Stimulated activated CD8-positive, alpha-beta memory T cell treated with anti-CD3 and anti-CD28 coated beads, Interleukin-15, amount 100 ng/mL, for 4 hours (primary cell): ENCODE measurements around the gene CYYR1.
"Not testable (repeated sequence)": the region's sequence is repeated elsewhere in the genome, so short reads cannot be mapped to it uniquely, and the experiment has no call there.

Experiments used
- DNase-seq, 2 donors: peaks; one replicate each; pipeline ENCODE4 v3.0.0-alpha.2; 2020; ENCODE audit warnings: low read depth in 2 of 2

Gene CYYR1

DNA sequence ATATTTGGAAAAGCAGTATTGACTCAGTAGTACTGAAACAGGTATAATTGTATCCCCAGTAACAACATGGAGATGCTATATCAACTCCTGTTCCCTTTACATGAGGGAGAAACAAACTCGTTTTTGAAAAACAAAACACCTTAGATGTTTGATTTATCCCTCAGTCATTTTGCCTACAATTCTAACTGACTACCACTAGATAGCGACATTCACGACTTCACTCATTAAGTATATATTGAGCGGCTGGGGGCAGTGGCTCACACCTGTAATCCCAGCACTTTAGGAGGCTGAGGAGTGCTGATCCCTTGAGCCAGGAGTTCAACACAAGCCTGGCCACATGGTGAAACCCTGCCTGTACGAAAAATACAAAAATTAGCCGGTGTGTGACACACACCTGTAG, 83.3 kb downstream of the CYYR1 start:
- DNase-seq: no peak

DNA sequence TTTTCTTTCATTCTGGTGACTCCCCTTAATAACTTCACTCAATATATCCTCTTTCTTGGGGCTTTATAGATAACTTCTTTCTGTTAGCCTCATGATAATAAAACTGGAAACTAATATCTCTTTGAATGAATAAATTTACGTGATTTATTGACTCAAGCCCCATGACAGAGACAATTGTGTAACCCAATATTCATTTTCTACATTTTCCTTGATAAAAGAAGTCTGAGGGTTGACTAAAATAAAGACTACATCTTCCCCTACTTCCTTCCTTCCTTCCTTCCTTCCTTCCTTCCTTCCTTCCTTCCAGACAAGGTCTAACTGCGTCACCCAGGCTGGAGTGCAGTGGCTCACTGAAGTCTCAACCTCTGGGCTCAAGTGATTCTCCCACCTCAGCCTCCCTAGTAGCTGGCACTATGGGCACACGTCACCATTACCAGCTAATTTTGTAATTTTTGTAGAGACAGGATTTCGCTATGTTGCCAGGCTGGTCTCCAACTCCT, 85.1 kb downstream of the CYYR1 start:
- DNase-seq: no peak

DNA sequence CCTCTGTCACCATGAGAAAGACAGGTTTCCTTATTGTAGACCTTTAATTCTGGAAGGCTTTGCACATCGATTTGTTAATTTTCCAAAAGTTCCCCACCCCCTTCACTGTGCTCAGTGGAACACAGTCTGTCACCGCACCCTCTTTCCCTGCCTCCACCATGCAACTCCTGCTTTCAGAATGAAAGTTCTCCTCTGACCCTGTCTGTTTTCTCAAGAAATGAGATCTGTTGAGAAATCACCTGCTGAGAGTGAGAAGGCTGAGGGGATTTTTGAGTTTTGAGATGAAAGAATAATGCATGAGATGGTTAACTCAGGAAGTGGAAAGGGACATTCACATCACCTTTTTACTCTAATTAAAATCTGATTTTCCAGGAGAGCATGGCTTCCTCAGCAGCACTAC, 99.6 kb downstream of the CYYR1 start:
- DNase-seq: no peak

DNA sequence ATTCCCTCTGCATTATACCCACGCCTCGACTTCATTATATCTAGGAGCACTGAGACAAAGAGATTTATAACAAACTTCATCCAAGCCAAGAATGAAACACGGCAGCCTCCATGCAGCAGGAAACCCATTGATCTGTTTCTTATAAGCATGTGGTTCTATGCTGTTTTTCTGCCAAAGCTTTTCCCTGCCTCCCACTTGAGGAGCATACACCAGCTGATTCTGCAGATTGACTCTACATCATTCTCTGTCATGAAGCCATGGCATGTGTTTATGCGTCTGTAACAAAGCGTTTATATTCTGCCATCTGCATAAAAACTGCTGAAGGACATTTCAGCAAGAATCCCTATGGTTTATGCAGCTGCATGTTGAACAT, 102.0 kb downstream of the CYYR1 start:
- no peak for DNase-seq

DNA sequence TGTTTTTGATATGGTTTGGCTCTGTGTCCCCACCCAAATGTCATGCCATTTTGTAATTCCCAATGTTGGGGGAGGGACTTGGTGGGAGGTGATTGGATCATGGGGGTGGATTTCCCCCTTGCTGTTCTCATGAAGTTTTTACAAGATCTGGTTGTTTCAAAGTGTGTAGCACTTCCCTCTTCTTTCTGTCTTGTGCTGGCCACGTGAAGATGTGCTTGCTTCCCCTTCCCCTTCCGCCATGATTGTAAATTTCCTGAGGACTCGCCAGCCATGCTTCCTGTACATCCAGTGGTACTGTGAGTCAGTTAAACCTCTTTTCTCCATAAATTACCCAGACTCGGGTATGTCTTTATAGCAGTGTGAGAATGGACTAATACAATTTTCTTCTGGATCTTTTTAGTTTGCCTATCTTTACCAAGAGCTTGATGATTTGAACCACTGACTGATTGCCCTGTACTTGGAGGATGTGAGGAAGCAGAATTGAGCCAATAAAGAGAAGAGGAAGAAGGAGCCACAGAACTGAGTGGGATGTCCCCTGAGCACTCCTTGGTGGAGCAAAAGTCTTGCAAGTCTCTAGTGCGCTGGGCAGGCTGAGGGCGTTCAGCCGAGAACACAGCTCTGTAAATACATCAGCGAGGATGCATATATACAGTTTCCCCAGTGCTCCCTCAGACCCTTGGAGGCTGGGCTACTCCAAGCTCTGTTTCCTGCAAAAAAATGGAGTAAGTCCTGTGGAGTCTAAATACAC, 102.6 kb downstream of the CYYR1 start:
- no peak for DNase-seq

DNA sequence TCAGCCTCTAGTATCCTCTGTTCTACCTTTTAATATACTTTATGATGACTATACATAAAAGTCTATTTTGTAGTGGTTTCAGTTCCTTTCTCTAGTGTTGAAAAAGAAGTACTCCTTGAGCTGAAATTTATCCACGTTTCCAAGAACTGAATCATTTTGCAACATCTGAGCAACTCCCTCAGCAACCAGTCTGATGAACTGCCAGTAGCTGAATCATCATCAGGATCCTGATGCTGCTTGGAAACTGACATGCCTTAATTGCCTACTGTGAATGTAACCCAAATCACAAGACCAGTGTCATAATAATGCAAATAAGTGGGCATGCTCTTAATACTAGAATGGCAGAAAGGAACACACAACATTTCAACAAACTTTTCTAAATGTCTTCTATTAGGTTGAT, 103.3 kb downstream of the CYYR1 start:
- DNase-seq: no peak

DNA sequence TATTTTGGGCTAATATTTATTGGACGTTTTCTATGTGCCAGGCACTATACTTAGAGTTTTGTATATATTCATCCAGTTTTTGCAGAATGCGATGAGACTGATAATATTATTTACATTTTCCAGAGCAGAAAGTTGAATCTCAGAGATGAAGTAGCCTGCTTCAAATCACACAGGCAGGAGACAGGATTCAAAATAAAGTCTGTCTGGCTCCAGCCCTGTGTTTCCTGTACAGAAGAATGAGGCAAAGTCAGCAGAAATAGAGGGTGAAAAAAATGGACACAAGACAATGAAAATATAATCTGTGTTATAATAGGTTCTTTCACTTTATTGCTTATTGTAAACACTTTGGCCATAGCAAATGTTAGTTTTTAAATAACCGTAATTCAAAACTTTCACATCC, 107.2 kb downstream of the CYYR1 start:
- DNase-seq: no peak

DNA sequence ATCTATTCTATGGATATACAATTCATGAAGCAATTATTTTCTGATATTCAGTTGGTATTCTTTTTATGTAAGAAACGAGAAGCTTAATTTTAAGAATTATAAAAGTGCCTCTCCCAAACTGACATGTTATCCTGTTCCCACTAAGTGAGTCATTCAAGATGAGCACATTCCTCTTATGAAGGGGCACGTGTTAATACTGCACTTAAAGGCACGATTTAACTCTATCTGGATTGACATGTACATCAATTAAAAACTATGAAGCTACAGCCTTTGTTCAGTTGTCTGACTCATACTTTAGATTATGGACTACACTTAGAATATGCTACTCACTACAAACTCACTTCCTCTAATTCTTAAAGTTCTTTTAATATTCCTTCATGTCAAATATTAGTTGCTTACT, 111.6 kb downstream of the CYYR1 start:
- no peak for DNase-seq

DNA sequence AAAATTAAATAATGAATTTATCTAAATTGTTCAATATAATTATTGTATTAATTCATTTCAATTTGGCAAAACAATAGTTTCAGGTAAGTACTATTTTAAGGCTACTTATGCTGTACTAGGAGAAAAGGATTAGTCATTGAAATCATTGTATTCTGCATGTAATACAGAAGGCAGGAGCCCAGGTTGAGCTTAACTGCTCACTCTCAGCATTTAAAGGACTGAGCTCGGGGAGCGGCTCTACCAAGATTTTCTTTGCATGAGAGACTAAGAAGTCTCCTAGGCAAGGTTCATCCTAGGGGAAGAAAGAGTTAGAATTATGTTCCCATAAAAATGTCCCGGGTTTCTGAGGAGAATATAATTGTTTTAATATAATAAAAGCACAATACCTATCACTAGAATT, 112.5 kb downstream of the CYYR1 start:
- no peak for DNase-seq

DNA sequence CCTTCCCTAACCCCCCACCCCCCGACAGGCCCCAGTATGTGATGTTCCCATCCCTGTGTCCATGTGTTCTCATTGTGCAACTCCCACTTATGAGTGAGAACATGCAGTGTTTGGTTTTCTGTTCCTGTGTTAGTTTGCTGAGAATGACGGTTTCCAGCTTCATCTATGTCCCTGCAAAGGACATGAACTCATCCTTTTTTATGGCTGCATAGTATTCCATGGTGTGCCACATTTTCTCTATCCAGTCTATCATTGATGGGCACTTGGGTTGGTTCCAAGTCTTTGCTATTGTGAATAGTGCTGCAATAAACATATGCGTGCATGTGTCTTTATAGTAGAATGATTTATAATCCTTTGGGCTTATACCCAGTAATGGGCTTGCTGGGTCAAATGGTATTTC, 114.2 kb downstream of the CYYR1 start:
- not testable (repeated sequence) for DNase-seq

DNA sequence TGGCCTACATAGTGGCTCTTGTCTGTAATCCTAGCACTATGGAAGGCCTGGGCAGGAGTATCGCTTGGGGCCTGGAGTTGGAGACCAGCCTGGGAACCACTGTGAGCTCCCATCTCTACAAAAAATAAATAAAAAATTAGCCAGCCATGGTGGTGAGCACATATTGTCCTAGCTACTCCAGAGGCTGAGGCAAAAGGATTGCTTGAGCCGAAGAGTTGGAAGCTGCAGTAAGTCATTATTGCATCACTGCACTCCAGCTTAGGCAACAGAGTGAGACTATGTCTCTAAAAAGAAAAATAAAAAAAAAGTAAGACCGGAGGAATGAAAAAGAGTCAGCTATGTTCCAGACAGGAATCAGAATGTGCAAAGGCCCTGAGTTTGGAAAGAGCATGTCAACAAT, 115.3 kb downstream of the CYYR1 start:
- no peak for DNase-seq

DNA sequence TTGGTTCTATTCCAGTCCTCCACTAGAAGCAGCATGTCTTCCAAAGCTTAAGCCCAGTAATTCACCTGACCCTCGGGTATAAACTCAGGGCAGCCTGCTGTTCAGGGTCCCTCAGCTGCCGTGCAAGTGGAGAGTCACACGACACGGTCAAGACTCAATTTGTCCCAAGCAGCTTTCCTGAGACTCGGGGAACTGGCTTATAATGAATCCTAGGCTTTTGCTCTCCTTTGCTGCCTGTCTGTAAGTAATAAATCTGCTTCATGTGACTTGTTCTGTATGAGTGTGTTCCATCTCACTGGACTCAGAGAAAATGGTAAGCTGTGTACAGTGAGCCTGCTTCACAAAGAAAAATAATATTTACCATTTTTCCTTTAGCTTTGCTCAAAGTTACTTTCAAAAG, 119.8 kb downstream of the CYYR1 start:
- DNase-seq: no peak

DNA sequence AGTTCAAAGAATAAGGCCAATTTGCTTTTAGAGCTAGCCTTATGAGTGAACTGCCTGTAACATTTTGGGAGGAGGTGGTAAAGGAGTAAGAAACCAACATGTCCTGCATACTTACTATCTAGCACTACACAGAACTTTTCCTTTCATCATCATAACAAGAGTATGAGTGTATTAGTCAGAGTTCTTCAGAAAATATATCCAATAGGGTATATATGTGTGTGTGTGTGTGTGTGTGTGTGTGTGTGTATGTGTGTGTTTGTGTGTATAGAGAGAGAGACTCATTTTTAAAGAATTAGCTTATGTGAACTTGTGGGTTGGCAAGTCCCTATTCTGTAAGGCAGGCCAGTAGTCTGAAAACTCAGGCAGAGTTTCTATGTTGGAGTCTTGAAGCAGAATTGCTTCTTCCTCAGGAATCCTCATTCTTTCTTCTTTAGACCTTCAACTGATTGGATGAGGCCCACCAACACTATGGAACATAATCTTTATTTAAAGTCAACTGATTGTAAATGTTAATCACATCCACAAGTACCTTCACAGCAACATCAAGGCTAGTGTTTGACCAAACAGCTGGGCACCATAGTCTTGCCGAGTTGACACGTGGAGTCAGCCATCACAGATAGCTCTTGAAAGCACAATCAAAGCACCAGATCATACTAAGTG, 121.9 kb downstream of the CYYR1 start:
- DNase-seq: no peak

DNA sequence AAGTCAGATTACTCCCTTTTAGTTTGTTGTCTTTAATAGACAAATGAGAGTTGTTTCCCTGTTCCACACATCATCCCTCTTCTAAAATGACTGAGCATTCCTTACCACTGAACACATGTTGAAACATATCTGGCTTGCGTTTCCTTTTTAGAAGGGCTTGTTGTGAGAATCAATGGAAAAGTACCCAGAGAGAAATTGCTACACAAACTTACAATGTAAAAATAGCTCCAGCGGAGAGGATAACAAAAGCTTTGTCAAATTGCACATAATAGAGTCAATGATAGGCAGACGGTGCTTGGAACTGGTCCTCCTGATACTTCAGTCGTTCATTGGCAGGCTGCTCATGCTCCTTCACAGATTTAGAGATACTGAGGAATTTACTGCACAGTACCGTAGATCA, 123.9 kb downstream of the CYYR1 start:
- no peak for DNase-seq

DNA sequence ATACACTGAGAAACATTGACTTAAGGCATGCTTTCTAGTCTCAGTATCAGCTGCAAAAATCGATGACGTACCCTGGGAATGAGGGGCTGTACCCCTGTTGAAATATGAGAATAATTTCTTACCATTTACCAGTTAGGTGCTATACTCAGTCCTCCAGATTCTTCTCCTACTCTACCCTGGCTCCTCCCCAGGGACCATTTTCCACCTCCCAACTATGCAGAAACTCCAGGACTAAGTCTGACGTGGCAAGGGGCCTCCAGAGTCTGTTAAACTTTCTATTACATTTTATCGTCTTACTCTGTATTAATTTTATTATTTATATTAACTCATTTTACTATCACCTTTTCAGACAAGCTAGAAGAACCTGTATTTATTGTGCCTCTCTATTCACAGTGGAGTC, 124.3 kb downstream of the CYYR1 start:
- DNase-seq: no peak

DNA sequence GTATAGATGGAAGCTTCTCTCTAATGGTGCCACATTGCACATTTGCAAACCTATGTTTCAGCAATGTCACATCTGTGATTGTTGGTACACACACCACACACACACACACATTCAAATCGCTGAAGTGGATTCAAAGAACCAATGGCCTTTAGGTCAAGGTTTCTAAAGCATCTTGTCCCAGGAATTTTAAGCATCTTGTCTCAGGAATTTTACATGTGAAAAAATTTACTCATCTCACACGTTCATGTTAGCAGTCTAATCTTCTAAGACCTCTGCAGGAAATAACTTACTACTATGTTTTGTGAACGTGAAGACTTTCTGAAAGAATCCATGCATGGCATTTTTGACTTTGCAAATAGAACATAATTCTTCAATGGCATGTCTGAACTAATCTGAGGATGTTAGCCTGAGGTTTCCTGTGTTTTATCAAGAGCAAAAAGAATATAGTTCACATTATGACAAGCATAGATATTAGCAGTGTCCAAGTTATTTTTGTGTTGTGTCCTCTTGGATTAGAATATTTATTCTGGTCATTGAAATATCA, 125.1 kb downstream of the CYYR1 start:
- DNase-seq: no peak

DNA sequence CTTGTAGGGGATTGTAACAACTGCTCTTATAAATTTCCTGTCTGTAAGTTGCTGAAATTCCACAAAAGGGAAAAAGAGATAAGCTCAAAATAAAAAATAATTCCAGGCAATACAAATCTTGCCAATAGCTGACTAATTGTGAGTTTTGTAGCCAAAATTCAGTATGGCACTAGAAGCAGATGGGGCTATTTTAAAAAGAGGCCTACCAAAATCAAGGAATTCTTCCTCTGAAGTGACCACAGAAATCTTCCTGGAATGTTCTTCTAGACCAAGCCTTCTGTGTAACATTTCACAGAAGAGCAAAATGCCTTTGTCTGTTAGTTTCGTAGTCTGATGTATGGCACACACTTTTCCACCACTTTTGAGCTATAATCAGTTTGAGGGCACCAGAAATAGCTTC, 127.6 kb downstream of the CYYR1 start:
- no peak for DNase-seq

DNA sequence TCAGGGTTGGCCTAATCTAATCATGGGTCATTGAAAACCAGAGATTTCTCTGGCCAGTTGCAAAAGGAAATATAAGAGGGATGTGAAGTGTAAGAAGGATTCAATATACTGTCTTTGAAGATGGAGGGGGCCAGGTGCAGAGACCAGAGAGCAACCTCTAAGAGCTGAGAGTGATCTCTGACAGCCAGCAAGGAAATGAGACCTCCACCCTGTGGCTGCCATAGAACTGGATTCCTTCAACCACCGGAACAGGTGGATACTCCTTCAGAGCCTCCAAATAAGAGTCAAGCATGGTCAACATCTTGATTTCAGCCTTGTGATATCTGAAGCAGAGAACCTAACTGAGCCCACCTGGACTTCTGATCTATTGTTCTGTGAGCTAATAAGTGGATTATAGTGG, 128.4 kb downstream of the CYYR1 start:
- DNase-seq: no peak

DNA sequence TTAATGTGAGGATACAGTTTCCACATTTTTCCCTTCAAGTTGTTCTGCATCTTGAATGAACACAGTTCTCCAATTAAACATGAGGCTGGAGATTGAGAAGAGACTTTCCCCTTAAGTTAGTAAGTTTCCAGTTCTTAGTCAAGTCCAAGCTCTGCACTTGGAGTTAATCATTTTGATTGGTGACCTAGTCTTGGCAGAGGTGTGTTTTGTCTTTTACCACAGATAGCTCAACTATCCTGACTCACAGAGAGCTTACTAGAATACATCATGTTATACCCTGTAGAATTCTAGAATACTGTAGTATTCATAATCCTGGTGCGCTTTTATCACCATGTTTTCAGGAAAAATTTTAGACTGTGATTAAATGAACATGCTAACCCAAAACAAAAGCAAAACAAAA, 129.2 kb downstream of the CYYR1 start:
- no peak for DNase-seq

DNA sequence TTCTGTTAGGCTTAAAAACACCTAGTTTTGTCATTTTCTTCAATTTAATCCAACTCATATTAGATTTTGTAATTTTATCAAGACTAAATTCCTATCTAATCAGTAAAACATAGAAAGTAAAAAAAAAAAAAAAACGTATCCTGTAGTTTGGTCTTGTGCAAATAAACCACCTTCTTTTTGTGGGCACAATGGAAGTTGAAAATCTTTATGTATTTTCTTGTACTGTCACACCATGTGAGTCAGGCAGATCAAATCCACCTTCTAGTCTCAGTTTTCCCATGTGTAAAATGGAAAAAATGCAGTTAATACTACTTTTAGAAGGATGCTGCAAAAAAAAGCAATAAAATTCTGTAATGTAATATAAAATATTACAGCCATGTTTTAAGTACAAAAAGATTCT, 129.8 kb downstream of the CYYR1 start:
- no peak for DNase-seq

DNA sequence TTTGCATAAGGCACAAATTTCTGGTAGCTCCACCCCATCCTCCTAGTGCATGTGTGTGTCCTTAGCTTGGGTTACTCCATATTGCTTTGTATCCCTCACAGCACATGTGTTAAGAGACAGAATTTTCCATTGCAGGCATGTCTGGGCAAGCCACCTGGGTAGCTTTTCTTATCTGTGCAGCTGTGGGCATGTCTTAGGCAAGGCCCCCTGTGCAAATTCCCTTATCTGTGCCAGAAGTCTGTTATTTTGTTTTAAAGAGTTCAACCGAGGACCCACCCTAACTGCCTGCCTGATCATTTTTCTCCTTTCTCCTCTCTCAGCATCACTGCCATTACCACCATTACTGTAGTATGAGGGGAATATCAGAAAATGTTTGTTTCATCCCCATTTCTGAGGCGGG, 131.9 kb downstream of the CYYR1 start:
- no peak for DNase-seq

DNA sequence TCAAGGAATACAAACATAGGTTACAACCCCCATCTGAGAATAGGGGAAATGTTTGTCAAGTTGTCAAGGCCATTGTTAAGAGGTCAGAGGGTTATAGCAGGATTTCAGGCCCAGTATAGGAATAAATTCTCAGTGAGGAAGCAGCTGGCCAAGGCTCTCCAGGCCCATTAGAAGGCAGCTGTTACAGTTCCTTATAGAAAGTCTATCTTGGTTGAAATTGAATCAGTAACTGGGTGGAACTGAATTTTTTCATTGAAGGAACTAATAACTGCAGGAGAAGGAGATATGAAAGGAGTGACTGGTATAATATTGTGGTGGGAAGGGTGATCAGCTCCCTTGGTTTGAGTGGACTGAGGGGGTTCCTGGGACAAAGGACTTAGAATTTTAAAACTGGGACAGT, 134.1 kb downstream of the CYYR1 start:
- DNase-seq: no peak

DNA sequence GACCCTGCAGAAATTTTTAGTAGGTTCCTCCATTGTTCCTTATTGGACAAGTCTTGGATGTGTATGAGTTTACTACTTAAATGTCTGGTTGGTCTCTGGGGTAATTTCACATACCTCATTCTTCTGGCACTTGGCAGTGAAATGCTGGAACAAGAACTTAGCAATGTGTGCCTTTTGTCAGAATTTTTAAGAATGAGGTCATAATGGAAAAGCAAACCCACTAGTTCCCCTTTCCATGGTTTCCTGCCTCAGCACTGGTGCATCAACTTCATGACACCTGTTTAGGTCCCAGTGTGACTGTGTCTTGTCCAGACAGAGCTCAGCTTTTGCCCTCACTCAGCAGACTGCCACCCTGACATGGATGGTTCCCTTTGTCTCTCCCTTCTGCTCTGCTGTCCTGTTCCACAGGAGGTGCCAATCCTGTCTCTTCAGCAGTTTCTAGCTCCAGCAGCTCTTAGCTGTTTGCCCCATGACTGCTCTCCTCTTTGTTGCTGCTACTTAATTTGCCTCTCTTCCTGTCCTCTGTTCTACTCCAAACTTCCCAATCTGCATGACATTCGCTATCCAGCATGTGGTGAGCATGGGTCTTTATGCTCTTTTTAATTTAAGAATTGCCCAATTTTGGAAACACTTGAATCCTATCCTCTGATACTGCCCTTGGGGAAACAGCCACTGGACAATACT, 135.6 kb downstream of the CYYR1 start:
- no peak for DNase-seq
